ENCODE measurements around the gene AURKAIP1.

Gene AURKAIP1

GRCh38 chr1:1359664-1360468 is 15.1 kb downstream of the AURKAIP1 start:
- H3K27me3 ChIP-seq (ENCODE audit: insufficient read depth, low read depth, severe bottlenecking), result no peaks in the 10 kb centered on the region
- H3K27ac ChIP-seq, result peak overlapping the region; percentile 95
- H3K9me3 ChIP-seq (ENCODE audit: severe bottlenecking), result no peaks in the 10 kb centered on the region
- no peak overlapping the region for H3K4me3 ChIP-seq (ENCODE audit: low read depth, low read length)
- H3K36me3 ChIP-seq, result peaks cover 3% of the 10 kb centered on the region
- DNase-seq, result peak; percentile 51
- TF ChIP-seq CTCF (IDR thresholded peaks at IDR 0.05; ENCODE audit: low read depth, low read length), result no peak

- H3K27me3 ChIP-seq (ENCODE audit: insufficient read depth, low read depth, severe bottlenecking), result no peaks in the 10 kb centered on the region
- TF ChIP-seq CTCF (IDR thresholded peaks at IDR 0.05; ENCODE audit: low read depth, low read length), result no peak
- no peak overlapping the region for H3K4me3 ChIP-seq (ENCODE audit: low read depth, low read length)
- no peak for DNase-seq
- peak overlapping the region; percentile 95 for H3K27ac ChIP-seq
- no peaks in the 10 kb centered on the region for H3K9me3 ChIP-seq (ENCODE audit: severe bottlenecking)
- peaks cover 9% of the 10 kb centered on the region for H3K36me3 ChIP-seq
Measured at GRCh38 chr1:1359308-1359663, 15.7 kb downstream of the AURKAIP1 start.

- peak within 1 kb of the TSS; percentile 95 for H3K27ac ChIP-seq
Measured at GRCh38 chr1:1358433-1359271, 16.4 kb downstream of the AURKAIP1 start, which contains the start of gene MXRA8. Gene MXRA8, minus strand, starts transcription at chr1:1358555. Its CDS starts 51 bp downstream, at chr1:1358504.

GRCh38 chr1:1357871-1358432 is 17.1 kb downstream of the AURKAIP1 start:
- Histone ChIP-seq H3K27ac (peak overlapping the region; percentile 95), H3K4me3 (ENCODE audit: low read depth, low read length) (peak overlapping the region; percentile 86)
- TF ChIP-seq CTCF (IDR thresholded peaks at IDR 0.05; ENCODE audit: low read depth, low read length), result no peak

More at GRCh38 chr1:1358433-1359271, 16.4 kb downstream of the AURKAIP1 start, which contains the start of gene MXRA8:
- Histone ChIP-seq H3K36me3 (peaks cover 15% of the 10 kb centered on the region), H3K4me3 (ENCODE audit: low read depth, low read length) (peak within 1 kb of the TSS; percentile 86), H3K27me3 (ENCODE audit: insufficient read depth, low read depth, severe bottlenecking) (no peaks in the 10 kb centered on the region), H3K9me3 (ENCODE audit: severe bottlenecking) (no peaks in the 10 kb centered on the region)
- TF ChIP-seq CTCF (IDR thresholded peaks at IDR 0.05; ENCODE audit: low read depth, low read length), result no peak
- peak; percentile 97 for DNase-seq

GRCh38 chr1:1356796-1357401 is 18.1 kb downstream of the AURKAIP1 start:
- H3K27me3 ChIP-seq (ENCODE audit: insufficient read depth, low read depth, severe bottlenecking), result no peaks in the 10 kb centered on the region
- no peaks in the 10 kb centered on the region for H3K9me3 ChIP-seq (ENCODE audit: severe bottlenecking)
- H3K27ac ChIP-seq, result peak overlapping the region; percentile 95
- H3K36me3 ChIP-seq, result peaks cover 31% of the 10 kb centered on the region
- no peak for DNase-seq
- H3K4me3 ChIP-seq (ENCODE audit: low read depth, low read length), result peak overlapping the region; percentile 86
- no peak for TF ChIP-seq CTCF (IDR thresholded peaks at IDR 0.05; ENCODE audit: low read depth, low read length)

More at GRCh38 chr1:1357871-1358432, 17.1 kb downstream of the AURKAIP1 start:
- no peaks in the 10 kb centered on the region for H3K27me3 ChIP-seq (ENCODE audit: insufficient read depth, low read depth, severe bottlenecking)
- DNase-seq, result peak; percentile 43
- no peaks in the 10 kb centered on the region for H3K9me3 ChIP-seq (ENCODE audit: severe bottlenecking)
- peaks cover 22% of the 10 kb centered on the region for H3K36me3 ChIP-seq

Data from WERI-Rb-1 (cell line).